22Rv1 (cell line): ENCODE results near the gene TTC16.

Experiments
- H3K27ac ChIP-seq: fragments of 450-650 bp; 2 replicates; pipeline ENCODE4 v1.5.1; 2017
- CTCF ChIP-seq: fragments of 450-650 bp; IDR thresholded peaks from 2 replicates; pipeline ENCODE4 v1.5.1; 2017; ENCODE audit warnings: mild to moderate bottlenecking
- ZFX ChIP-seq: fragments of 450-650 bp; IDR thresholded peaks from 2 replicates; pipeline ENCODE4 v1.6.1; 2017; ENCODE audit warnings: antibody characterized with exemption, borderline replicate concordance

Gene TTC16

GRCh38 chr9:127721391-127721821 is 5.5 kb downstream of the TTC16 start:
- TF ChIP-seq ZFX (no peak), CTCF (no peak)
- no peak overlapping the region for H3K27ac ChIP-seq

- TF ChIP-seq CTCF = no peak
- TF ChIP-seq ZFX = no peak
- H3K27ac ChIP-seq = no peak overlapping the region
These were observed 6.3 kb downstream of the TTC16 start for GRCh38 chr9:127722055-127722745.

GRCh38 chr9:127723013-127723412 is 7.1 kb downstream of the TTC16 start:
- TF ChIP-seq CTCF (no peak), ZFX (no peak)
- no peak overlapping the region for H3K27ac ChIP-seq

GRCh38 chr9:127723444-127723843 is 7.6 kb downstream of the TTC16 start:
- no peak overlapping the region for H3K27ac ChIP-seq
- TF ChIP-seq ZFX (no peak), CTCF (no peak)

- H3K27ac ChIP-seq = no peak overlapping the region
- TF ChIP-seq ZFX = no peak
- no peak for TF ChIP-seq CTCF
These were observed 8.1 kb downstream of the TTC16 start for GRCh38 chr9:127724012-127724411.

GRCh38 chr9:127726871-127727270 is 11.0 kb downstream of the TTC16 start:
- no peak for TF ChIP-seq ZFX
- TF ChIP-seq CTCF = no peak
- H3K27ac ChIP-seq = no peak overlapping the region

GRCh38 chr9:127728808-127729207 is 12.9 kb downstream of the TTC16 start:
- no peak overlapping the region for H3K27ac ChIP-seq
- TF ChIP-seq ZFX (no peak), CTCF (no peak)
